GM12873 (cell line): ENCODE measurements around the gene XCR1.

Experiments used
- TF ChIP-seq, protein P1 (sequence below): IDR thresholded peaks from 2 replicates; pipeline ENCODE4 v1.5.1; 2012; ENCODE audit warnings: low read depth, mild to moderate bottlenecking, moderate library complexity, low read length, control low read depth; ENCODE audit not compliant: insufficient read depth; ENCODE audit errors: missing control alignments

The XCR1 gene

DNA sequence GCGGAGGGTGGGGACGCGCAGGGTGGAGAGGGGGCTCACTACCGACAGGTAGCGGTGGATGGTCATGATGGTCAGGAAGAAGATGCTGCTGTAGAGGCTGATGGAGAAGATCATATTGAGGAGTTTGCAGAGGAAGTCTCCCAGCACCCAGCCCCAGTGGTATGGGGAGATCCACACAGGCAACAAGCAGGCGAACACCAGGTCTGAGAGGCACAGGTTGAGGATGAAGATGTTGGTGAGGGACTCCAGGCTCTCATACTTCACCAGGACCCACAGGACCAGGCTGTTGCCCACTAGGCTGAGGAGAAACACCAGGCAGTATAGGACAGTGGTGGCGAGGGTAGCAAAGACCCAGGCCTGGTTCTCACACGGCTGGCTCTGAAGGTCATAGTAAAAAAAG, 5.8 kb downstream of the XCR1 start:
- TF ChIP-seq, protein P1, sequence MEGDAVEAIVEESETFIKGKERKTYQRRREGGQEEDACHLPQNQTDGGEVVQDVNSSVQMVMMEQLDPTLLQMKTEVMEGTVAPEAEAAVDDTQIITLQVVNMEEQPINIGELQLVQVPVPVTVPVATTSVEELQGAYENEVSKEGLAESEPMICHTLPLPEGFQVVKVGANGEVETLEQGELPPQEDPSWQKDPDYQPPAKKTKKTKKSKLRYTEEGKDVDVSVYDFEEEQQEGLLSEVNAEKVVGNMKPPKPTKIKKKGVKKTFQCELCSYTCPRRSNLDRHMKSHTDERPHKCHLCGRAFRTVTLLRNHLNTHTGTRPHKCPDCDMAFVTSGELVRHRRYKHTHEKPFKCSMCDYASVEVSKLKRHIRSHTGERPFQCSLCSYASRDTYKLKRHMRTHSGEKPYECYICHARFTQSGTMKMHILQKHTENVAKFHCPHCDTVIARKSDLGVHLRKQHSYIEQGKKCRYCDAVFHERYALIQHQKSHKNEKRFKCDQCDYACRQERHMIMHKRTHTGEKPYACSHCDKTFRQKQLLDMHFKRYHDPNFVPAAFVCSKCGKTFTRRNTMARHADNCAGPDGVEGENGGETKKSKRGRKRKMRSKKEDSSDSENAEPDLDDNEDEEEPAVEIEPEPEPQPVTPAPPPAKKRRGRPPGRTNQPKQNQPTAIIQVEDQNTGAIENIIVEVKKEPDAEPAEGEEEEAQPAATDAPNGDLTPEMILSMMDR = no peak

DNA sequence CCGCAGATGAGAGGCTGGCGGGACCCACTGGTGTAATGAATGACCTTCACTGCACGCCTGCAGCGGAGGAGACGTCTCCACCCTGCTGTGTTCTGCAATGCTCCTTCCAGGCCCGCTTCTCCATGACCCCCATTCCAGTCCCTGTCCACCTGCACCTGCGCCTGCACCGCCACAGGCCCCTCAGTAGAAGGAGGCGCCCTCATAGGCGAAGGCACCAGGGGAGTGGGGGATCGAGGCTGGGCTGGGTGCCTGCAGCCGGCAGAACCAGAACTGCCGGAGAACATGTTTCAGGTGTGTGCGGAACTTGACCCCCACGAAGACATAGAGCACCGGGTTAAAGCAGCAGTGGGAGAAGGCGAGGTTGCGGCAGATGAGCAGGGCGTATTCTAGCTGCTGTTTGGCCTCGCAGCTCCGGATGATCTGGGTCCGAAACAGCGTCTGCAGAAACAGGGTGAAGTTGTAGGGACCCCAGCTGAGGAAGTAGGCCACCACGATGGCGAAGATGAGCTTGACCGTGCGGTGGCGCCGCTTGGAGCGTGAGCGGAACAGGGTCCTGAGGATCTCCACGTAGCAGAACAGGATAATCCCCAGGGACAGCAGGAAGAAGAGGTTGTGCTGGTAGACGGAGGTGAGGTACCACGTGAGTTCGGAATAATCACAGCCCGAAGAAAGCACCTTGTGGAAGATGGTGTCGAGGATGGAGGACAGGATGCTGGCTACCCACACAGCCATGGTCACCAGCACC, 6.3 kb downstream of the XCR1 start:
- TF ChIP-seq, protein P1 = no peak

DNA sequence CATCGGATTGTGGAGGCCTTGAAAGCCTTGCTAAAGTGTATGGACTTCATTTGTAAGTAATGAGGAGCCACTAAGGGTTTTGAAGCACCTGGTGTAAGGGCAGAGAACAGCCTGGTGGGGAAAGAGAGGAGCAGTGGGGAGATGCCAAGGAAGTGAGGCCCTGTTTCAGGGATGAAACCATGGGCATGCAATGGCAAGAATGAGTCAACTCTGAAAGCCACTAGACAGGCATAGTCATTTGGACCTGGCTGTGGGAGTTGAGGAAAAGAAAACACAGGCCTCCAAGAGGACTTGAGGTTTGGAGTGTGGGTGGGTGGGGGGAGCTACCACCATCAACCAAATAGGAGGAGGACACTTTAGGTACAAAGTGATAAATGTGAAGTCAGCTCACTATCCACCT, 7.6 kb downstream of the XCR1 start:
- TF ChIP-seq, protein P1 = no peak

DNA sequence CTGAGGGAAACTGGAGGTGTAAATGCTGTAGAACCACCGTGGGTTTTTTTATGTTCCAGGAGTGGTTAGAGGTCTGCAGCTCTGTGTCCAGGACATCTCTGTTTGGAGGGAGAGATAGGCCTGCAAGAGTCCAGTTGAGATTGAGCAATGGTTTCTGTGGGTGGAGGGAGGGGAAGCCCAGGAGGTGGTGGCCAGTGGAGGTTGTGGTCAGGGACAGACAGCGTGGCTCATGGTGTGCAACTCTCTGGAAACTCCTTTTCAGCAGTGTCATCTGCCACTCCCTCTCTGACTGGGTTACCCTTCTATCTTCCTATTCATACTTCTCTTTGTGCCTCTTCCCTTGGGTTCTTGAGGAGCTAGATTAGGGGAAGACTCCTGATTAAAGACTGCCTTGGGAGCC, 9.6 kb downstream of the XCR1 start:
- TF ChIP-seq, protein P1 = no peak

DNA sequence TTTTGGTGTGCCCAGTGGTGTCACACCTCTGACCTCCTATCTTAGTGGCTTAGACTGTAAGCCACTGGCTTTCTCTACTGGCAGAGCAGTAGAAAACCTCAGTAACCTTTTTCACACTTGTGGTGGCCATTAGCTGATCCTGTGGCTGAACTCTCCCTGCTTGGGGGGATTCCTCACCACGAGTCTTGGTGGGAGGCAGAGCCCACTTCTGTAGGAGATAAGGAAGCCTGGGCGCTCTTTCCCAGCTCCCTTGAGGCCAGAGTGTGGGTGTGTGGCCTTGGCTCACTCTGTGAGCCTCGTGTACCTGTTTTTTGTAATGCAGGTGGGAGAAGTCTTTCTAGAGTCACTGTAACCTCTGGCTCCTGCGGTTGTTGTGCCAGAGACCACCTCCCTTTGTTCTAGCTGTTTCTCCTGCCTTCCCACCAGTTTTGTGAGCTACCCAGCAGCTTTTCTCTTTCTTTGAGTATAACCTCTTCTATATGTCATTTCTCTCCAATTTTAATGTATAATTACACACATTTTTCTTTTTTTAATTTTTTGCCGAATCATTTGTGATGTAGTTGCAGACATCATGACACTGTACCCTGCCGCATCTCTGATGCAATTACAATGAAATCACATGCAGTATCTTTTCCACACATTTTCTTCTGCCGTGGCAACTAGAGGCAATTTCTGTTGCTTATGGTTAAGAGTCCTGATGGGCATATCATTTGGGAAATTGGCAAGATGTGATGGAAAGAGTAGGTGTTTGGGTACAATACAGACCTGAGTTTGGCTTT, 13.8 kb downstream of the XCR1 start:
- TF ChIP-seq, protein P1 = no peak

DNA sequence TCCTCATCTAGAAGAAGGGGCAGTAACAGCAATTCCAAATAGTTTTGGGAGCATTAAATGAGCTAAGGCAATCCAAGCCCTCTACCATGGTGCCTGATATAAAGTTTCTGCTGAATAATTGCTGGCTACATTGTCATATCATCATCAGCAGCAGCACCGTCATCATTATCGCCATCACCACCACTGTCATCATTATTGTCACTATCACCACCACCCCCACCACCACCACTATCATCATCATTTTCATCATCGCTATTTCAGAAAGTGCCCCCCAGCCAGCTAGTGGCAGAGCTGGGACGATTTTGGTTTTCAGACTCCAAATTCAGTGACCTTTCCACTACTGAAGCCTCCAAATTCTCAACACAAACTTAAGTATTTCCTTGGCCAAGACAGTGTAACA, 15.0 kb downstream of the XCR1 start:
- TF ChIP-seq, protein P1 = no peak

DNA sequence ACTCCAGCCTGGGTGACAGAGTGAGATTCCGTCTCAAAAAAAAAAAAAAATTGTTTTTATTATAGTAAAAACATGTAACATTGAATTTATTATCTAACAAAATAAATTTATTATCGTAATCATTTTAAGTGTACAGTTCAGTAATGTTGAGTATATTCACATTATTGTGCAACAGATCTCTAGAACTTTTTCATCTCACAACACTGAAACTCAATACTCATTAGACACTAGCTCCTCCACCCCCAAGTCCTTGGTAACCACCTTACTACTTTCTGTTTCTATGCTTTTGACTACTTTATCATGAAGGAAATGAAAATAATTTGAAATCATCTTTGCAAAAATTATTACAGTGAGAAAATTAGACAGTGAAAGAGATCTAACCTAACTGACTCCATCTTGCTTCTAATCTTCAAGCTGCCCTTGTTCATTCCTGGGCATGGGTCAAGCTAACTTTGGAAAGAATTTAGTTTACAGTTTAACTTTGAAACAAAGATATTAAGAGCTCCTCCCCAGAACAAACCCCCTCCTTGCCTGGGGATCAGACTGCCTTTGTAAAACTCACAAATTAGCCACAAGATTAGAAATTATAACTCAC, 16.7 kb downstream of the XCR1 start:
- TF ChIP-seq, protein P1 = no peak
